NCI-H1436 (cell line): ENCODE results near the gene ITGB1BP1.
"Not testable (repeated sequence)": the region's sequence is repeated elsewhere in the genome, so short reads cannot be mapped to it uniquely, and the experiment has no call there.

Experiments
- DNase-seq: peaks from one replicate; lab custom pipeline; 2025; lab: John Stamatoyannopoulos, UW

Gene ITGB1BP1

DNA sequence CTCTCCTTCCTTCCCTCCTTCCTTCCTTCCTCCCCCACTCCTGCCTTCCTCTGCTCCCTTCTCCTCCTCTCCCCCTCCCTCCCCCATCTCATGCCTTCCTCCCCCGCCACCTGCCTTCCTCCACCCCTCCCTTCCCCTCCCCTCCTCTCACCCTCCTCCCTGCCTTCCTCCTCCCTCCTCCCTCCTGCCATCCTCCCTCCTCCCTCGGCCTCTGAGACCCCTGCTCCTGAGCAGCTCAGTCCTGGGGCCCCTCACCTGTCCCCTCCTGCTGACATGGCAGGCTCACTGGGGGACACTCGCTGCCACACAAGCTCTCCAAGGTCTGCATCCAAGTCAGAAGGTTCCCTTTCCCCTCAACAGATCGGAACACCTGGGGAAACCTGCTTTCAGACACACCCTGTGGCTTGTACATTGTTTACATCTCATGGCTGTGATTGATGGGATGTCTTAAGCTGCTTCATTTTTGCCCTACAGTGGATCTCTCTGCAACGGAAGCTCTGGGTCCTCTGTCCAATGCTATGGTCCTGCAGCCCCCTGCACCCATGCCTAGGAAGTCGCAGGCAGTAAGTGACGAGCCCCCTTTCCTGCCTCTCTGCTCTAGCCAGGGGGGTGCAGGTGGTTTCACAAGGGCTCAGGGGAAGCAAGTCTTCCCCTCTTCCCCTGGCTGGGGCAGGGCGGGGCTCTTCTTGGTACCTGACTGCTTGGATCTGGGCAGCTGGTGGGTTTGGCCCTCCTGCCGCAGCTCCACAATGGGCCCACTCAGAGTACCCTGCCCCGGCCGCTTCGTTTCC lies 22.9 kb downstream of the ITGB1BP1 start:
- DNase-seq: no peak

DNA sequence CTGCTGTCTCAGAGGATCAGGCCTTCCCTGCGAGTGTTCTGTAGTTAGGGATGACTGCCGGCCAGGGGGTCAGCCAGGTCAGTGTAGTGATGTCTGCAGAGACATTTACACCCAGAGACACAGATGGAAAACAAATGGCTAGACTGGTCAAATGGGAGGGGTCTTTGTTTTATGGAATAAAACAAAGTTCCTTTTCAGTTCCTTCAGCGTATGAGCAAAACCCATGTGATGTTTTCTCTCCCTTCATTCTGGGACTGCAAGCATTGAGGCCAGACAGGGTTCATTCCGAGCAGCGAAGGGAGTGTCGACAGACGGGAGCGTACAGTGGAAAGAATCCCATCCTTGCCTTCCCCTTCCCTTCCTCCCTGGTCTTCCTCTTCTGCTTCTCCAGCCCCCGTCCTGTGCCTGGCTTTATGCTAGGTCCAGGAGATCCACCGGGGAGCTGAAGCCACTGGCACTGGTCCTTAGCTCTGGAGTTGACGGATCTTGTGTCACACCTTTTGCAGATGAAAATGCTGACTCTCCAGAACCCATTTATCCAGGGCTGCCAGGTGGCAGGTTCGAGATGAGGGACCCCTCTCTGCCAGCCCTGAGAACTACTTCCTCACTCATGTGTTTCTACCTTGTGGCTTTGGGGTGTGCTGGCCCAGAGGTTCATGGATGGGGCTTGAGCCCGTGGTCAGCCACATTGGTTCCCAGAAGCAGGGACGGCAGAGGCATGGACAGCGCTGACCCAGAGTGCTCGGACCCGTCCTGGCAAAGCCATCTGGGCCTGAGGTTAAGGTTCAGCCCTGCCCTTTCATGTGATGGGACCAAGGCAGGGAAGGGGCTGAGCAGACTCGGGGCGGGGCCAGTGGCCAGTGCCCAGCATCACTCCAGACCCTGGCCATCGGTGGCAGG lies 24.2 kb downstream of the ITGB1BP1 start:
- DNase-seq: no peak

DNA sequence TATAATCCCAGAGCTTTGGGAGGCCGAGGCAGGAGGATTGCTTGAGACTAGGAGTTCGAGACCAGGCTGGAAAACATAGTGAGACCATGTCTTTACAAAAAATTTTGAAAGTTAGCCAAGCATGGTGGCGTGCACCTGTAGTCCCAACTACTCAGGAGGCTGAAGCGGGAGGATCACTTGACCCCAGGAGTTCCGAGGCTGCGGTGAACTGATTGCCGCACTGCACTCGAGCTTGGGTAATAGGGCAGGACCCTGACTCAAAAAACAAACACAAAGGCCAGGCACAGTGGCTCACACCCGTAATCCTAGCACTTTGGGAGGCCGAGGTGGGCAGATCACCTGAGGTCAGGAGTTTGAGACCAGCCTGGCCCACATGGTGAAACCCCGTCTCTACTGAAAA lies 25.1 kb downstream of the ITGB1BP1 start:
- not testable (repeated sequence) for DNase-seq

- no peak for DNase-seq
Observed at GRCh38 chr2:9397201-9397600, 26.1 kb downstream of the ITGB1BP1 start.

- DNase-seq: no peak
Observed at GRCh38 chr2:9394816-9395215, 28.5 kb downstream of the ITGB1BP1 start.

DNA sequence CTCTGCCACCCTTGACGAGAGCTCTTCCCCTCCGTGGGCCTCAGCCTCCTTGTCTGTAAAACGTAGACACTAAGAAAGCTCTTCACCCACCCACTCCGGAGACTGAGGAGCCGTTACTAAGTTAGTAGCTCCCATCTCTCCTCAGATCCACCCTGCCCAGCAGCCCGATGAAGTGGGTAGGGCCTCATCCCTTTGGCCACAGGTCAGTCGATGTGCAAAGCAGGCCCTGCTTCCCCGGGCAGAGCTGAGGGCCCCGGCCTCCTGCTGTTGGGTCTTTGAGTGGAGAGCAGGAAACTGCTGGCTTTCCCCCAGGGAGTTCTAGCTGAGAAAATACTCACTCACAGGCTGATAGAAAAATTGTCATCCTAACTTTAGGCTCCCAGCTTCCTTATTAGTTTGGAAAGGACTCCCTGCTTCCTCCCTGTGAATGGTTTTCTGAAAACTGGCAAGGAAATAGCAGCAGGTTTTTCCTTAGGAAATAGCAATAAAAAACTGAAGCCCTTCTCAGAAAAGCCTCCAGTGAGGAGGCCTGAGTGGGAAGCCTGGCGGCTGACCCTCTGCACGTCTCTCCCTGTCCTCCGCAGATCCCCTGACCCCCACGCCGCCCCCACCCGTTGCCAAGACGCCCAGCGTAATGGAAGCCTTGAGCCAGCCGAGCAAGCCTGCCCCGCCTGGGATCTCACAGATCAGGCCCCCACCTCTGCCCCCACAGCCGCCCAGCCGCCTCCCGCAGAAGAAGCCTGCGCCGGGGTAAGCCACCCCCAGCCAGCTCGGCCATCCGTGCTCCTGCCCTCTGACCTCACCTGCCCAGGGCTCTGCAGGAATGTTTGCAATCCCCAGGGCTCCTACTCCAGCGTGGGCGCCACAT lies 30.2 kb downstream of the ITGB1BP1 start:
- no peak for DNase-seq

- DNase-seq: no peak
Observed at GRCh38 chr2:9391961-9392720, 31.2 kb downstream of the ITGB1BP1 start.

DNA sequence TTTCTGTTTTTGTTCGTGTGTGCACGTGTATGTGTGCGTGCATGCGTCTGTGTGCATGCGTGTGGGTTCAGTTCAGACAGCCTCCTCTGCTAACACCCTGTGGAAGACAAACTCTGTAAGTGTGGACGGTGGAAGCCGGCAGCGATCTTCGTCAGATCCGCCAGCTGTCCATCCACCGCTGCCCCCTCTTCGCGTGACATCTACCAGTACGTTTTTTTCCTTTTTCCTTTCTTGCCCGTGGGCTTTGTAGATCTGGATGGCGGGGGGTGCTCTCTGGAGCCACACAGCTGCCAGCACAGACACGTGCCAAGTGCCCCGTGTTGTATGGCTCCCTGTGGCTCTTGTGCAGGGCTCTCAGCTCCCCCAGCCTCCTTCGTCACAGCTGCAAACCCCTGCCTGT lies 32.3 kb downstream of the ITGB1BP1 start:
- no peak for DNase-seq

DNA sequence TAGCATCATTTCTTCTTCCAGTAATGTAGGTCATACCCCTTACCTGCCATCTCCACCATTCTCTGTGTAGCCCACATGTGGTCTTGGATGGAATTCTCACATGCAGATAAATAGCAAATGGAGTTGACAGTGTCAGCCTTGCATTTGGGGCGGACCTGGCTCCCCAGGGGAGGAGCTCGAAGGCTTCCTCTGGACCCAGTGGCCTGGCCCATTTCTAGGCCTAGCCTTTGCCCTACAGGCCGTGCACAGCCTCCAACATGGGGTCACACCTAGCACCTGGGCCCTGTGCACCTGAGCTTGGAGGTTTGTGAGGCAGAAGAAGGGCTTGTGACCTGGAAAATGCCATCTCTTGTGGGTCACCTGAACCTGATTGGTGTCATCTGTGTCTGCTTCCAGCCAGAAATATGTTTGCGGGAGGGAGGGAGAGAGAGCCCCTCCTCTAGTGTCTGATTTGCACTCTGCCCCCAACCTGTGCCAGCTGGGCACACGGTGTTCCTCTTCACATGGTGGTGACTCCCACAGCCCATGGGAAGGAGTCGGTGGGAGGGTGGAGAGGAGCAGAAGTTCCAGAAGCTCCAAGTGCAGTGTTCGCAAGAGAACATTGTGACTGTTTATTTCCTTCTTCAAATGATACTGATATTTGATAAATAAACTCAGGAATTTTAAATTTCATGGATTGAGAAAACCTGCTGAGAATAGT lies 33.0 kb downstream of the ITGB1BP1 start:
- DNase-seq: no peak

DNA sequence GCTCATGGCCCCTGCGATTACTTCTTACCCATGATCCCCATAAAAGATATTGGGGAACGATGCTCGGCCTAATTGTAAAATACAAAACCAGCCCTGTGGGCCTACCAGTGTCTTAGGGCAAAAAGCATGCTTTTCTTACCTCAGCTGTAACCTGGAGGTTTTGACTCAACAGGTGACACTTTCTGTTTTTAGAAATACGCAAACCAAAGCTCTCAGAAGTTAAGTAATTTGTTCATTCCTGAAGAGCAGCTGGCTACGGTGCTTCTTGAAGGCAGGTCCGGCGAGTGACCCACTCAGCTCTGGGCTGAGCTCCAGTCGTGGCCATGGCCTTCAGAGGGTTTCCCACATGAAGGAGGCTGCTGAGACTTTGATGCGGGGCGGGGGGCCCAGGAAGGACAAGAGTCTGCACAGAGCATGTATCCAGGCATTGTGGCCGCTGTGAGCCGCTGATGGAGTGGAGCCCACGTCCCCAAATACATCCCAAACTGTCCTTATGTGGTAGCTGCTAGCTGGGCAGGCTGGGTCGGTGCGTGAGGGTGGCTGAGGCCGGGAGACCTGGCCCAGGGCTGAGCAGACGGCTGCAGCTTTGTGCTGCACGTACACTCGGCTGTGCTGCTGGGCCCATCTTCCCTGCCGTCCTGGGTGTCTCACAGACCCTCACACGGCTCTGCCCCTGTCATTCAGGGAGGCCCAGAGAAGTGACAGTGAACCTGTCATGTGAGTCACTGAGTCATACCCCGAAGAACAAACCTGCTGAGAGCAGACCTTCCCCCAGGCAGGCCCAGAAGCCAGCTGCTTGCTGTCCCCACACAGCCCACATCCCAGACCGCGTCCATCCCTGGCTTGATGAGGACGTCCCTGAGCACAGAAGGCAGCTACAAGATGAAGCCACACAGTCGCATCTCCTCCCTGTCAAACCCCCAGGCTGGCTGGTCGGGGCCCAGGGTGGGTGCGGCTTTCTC lies 34.1 kb downstream of the ITGB1BP1 start:
- no peak for DNase-seq

GRCh38 chr2:9388199-9388681 lies 35.1 kb downstream of the ITGB1BP1 start:
- DNase-seq: no peak

- DNase-seq: no peak
Observed at GRCh38 chr2:9385841-9386240, 37.5 kb downstream of the ITGB1BP1 start.

GRCh38 chr2:9384521-9384920 lies 38.8 kb downstream of the ITGB1BP1 start:
- no peak for DNase-seq

- no peak for DNase-seq
Observed at GRCh38 chr2:9382604-9383235, 40.6 kb downstream of the ITGB1BP1 start.

DNA sequence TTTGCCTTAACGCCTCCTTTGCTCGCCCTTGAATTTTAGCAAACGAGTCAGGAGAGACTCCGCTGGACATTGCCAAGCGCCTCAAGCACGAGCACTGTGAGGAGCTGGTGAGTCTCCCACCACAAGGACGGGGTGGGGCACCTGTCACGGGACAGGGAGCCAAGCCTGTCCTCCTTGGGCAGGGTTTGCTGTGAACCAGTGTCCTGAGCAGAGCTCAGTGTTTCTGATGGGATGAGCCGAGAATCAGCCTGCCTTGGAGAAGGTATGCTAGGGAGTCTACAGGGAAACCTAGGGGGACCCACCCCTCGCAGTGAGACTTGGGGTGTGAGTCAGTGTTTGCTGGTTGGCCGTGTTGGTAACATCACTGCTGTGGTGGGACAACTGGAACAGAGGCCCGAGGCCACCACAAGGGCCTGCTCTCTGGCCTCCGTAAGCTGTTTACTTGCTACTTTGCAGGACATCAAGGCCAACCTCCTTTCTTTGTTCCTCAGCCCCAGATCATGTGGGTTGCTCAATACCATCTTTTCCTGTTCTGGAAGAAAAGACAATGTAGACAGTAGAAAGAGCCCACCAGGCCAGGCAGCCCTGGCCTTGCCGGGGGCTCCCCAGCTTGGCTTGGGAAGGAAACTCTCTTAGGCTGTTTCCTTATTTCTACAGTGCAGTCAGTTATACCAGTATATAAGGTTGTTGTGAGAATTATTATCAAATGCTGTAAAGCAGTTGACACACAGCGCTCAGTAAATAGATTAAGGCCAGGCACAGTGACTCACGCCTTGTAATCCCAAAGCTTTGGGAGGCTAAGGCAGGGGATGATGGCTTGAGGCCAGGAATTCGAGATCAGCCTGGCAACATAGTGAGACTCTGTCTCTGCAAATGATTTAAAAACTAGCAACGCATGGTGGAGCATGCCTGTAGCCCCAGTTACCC lies 42.4 kb downstream of the ITGB1BP1 start:
- no peak for DNase-seq

GRCh38 chr2:9379391-9379755 lies 44.0 kb downstream of the ITGB1BP1 start:
- no peak for DNase-seq

DNA sequence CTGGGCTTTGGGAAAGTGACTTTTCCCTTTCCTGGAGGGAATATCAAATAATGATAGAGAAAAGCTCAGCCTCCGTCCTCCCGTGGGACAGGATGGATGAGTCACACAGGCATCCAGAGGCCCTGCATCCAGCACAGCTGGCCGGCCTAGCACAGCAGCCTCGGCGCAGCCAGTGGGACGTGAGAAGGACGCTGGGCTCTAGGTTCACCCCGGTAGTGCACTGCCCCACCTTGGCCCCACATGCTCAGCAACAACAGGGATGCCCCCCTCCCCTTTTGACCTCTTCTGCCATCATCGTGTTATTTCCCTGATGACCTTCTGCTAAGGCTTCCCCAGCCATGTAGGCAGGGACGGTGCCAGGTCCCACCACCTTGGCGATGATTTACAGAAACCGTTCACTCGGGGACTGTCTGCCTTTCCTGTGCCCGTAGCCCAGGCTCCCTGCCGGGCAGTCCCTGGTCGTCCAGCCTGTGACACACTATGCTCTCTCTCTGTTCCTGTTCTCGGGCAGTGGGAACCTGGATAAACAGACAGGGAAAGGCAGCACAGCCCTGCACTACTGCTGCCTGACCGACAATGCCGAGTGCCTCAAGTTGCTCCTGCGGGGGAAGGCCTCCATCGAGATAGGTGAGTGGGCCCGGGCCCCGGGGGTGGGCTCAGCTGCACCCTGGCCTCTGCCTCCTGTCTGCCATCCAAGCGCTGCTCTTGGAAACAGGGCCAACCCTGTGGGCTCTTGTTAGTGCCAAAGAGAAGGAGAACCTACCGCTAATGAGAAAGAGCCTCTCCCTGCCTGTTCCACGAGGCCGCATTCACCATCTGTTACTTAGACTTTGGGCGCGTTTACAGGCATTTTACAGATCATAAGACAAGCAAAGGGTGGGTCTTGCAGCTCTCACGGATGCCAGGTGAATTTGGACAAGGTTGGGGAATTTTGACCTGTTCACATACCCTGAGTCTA lies 44.6 kb downstream of the ITGB1BP1 start:
- DNase-seq: no peak
